HG03378 (cell line): Measurements from ENCODE around the gene IQCE.
"Not testable (repeated sequence)": the region's sequence is repeated elsewhere in the genome, so short reads cannot be mapped to it uniquely, and the experiment has no call there.

Experiments
- ATAC-seq: cut with Tn5 transposase; IDR thresholded peaks from one replicate; pipeline ENCODE4 v1.9.1; 2021; ENCODE audit warnings: mild to moderate bottlenecking, moderate library complexity; ENCODE audit not compliant: unreplicated experiment

The IQCE gene

GRCh38 chr7:2598154-2598823 lies 39.5 kb downstream of the IQCE start:
- no peak for ATAC-seq

DNA sequence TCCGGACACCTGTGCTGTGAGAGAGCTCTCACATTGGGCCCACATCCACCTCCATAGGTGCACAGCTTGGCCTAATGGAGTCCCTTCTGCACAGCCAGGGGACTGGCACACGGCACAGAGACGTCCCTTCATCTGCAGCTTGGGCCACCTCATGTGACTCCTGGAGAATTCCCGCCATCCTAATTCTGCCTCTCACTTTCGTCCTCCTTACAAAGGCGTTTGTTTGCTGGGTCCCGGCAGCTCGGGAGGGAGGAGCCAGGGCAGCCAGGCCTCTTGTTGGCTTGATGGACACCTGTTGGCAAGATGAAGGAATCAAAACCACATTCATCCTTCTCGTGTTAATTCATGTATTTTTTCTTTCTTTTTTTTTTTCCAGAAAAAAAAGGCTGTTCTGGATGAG lies 42.3 kb downstream of the IQCE start:
- no peak for ATAC-seq

- ATAC-seq, result no peak
Measured at GRCh38 chr7:2601907-2602306, 43.1 kb downstream of the IQCE start.

DNA sequence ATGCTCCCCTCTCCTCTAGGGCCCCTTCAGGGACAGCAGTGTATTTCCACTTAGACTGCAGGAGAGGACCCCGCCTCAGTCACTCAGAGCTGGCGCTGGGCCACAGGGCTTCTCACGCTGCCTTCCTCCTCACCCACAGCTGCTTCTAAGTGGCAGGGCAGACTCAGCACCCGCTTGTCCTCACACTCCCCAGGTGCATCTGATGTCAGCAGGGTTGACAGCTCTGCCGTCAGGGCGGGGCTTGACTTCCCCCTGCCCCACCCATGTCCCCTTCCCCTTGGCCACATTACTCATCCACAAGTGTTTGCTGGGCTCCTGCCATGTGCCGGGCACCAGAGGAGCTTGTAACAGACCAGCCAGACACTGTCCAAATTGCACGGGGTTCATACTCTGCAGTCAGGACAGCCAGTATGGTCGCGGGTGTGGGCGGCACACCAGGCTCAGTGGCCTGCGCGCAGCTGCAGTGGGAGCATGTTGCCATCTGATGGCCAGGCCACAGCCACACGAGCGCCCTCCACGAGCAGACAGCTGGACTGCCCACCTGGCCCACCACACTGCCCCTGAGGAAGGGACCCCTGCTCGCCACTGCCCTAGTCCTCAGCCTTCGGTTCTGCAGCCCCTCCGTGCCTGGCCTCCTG lies 43.7 kb downstream of the IQCE start:
- ATAC-seq, result no peak

- ATAC-seq, result no peak
Measured at GRCh38 chr7:2603044-2603965, 44.5 kb downstream of the IQCE start.

DNA sequence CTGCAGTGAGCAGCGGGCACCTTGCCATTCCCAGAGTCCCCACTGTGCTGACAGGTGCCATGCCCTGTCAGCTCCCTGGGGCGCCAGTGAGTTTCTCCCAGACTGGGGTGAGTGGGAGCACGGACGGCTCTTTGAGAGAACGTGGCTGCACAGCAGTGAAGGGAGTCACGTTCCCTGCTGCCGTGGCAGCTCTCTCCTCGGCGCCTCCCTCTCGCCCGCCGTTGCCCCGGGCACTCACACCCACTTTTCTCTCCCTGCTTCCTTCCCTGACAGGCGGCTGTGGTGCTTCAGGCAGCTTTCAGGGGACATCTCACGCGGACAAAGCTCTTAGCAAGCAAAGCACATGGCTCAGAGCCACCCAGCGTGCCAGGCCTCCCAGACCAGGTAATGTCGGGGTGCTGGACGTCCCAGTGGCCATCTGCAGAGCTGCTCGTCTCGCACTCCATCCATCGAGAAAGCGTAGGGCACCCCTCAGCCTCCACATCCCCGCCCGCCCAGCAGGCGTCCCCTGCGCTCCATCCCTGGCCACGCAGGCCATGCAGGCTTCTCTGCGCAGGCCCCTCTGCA lies 45.9 kb downstream of the IQCE start:
- ATAC-seq, result no peak

- ATAC-seq, result no peak
Measured at GRCh38 chr7:2605608-2606538, 47.1 kb downstream of the IQCE start.

GRCh38 chr7:2606539-2606936 lies 47.8 kb downstream of the IQCE start:
- ATAC-seq, result no peak

GRCh38 chr7:2607122-2607922 lies 48.5 kb downstream of the IQCE start:
- no peak for ATAC-seq

GRCh38 chr7:2607923-2608904 lies 49.4 kb downstream of the IQCE start:
- no peak for ATAC-seq

GRCh38 chr7:2608921-2609411 lies 50.2 kb downstream of the IQCE start:
- ATAC-seq, result no peak

DNA sequence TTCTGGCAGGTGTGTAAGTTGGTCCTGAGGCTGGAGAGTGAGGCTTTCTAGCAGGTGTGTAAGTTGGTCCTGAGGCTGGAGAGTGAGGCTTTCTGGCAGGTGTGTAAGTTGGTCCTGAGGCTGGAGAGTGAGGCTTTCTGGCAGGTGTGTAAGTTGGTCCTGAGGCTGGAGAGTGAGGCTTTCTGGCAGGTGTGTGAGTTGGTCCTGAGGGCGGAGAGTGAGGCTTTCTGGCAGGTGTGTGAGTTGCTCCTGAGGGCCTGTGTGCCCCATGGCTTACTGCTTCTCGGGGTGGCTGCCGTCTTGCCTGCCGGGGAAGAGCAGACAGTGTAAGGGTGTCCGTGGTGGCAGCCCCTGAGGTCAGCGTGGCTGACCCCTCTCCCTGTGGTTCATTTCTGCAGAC lies 50.9 kb downstream of the IQCE start:
- ATAC-seq, result not testable (repeated sequence)

DNA sequence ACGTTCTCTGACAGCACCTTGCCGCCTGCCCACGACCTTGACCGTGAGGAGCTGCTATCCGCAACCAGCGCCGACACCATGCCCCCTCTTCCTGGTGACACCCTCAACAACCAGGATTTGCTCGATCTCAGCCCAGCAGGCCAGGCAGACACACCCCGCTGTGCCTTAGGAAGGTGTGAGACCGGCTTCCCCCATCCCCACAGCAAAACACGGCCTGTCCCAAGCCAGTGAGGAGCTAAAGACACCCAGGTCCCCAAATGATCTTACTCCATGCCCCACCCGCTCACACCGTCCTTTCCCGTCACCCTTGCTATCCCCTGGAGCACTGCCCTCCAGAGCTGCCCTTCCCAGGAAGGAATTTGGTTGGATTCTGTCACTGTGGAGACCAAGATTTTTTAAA lies 51.7 kb downstream of the IQCE start:
- no peak for ATAC-seq

GRCh38 chr7:2610898-2611297 lies 52.1 kb downstream of the IQCE start:
- no peak for ATAC-seq

DNA sequence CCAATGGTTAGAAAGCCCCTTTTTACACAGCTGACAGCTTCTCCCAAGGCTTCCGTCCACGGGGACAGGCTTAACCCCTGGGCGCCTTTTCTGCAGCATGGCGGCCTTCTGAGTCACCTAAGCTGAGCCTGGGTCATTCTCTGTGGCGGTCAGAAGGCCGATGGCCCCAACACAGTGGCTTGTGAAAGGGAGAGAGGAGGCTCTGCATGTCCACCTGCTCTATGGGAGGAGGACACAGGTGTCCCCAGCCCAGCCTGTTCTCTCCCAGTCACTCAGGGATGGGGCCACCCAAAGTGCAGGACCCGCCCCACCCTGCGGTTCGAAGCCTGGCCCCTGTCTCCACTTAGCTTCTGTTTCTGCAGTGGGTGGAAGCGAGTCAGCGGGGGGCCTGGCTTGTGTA lies 52.6 kb downstream of the IQCE start:
- no peak for ATAC-seq

- no peak for ATAC-seq
Measured at GRCh38 chr7:2611922-2612321, 53.1 kb downstream of the IQCE start.

- ATAC-seq, result no peak
Measured at GRCh38 chr7:2612445-2613097, 53.8 kb downstream of the IQCE start.
